Ovary (tissue), 3 donors: Measurements from ENCODE around the gene PCDHAC2.

ENCODE experiments used
- CTCF ChIP-seq, 3 donors: fragments of 450-650 bp in 2 of 3; fragments of 200-600 bp in 1 of 3; IDR thresholded peaks; one replicate each; pipeline versions ENCODE4 v1.5.1 to v1.8.0; 2016 to 2022; ENCODE audit warnings: antibody characterized with exemption in 3 of 3, mild to moderate bottlenecking in 1 of 3
- EP300 ChIP-seq: sonication (generic); formaldehyde crosslinking; IDR thresholded peaks from one replicate; pipeline ENCODE4 v1.6.1; 2017; ENCODE audit warnings: antibody characterized with exemption
- donor health status: DM: no; HTN: no; CAD: no.

- TF ChIP-seq CTCF (IDR thresholded peaks at IDR 0.05) (no peak), EP300 (no peak)
These were observed 19.8 kb downstream of the PCDHAC2 start for GRCh38 chr5:140986117-140986521.
